ENCODE measurements around the gene TGFB1. TPM values are rescaled to one million over a fixed set of nuclear protein-coding genes. Genes with fewer than 3 reads are reported as not detected.

The TGFB1 gene
- total and polyA plus RNA-seq, 9 of the 15 experiments (the other 6 are each of a cell fraction or from before 2014, with no cell fraction given), result 0.24 to 159 (median 17.2) TPM

GRCh38 chr19:41367848-41368301 is 14.2 kb upstream of the TGFB1 start (continued):
- TF ChIP-seq ARID1B (IDR thresholded peaks at IDR 0.05) (peak; percentile 89), RAD21 (CRISPR knock-in tag; conservative IDR thresholded peaks at IDR 0.05 in 1 of 2, IDR thresholded peaks at IDR 0.05 in 1 of 2) (no peak), HDAC2 (IDR thresholded peaks at IDR 0.05) (peak; percentile 44; the same call in 1 of the 2 replicates), SETDB1 (IDR thresholded peaks at IDR 0.05; ENCODE audit: low read length) (no peak), ZNF121 (CRISPR knock-in tag; conservative IDR thresholded peaks at IDR 0.05) (peak; percentile 59), ARNT (IDR thresholded peaks at IDR 0.05) (peak; percentile 31 to 85; a peak in 3 of 4 replicates), SOX6 (IDR thresholded peaks at IDR 0.05) (peak; percentile 66; the same call in 1 of the 2 replicates), POLR2B (IDR thresholded peaks at IDR 0.05; ENCODE audit: low read depth, partially characterized antibody) (no peak), SRSF9 (IDR thresholded peaks at IDR 0.05; ENCODE audit: borderline replicate concordance, low read depth, low read length) (no peak), CEBPZ (IDR thresholded peaks at IDR 0.05; ENCODE audit: borderline replicate concordance, low read depth, low read length) (no peak), MAX (CRISPR knock-in tag; IDR thresholded peaks at IDR 0.05) (no peak), ZNF76 (CRISPR knock-in tag; IDR thresholded peaks at IDR 0.05; ENCODE audit: borderline replicate concordance) (no peak), PCBP1 (IDR thresholded peaks at IDR 0.05; ENCODE audit: low read depth, low read length, poor library complexity, severe bottlenecking) (no peak), KHSRP (IDR thresholded peaks at IDR 0.05) (no peak), JUN (IDR thresholded peaks at IDR 0.05; ENCODE audit: borderline replicate concordance, low read depth, low read length) (peak; percentile 82), JUN (CRISPR knock-in tag; IDR thresholded peaks at IDR 0.05; ENCODE audit: borderline replicate concordance) (no peak), NFRKB (IDR thresholded peaks at IDR 0.05; ENCODE audit: low read depth) (peak; percentile 52), CXXC5 (CRISPR knock-in tag; IDR thresholded peaks at IDR 0.05) (0 out of 2 replicates have a peak, but pooled peaks have one; percentile 34), ZNF277 (CRISPR knock-in tag; IDR thresholded peaks at IDR 0.05; ENCODE audit: borderline replicate concordance) (no peak), ELK3 (CRISPR knock-in tag; IDR thresholded peaks at IDR 0.05) (no peak), KDM4B (IDR thresholded peaks at IDR 0.05; ENCODE audit: borderline replicate concordance in 2 of 2, low read depth in 1 of 2) (no peak), HNRNPLL (IDR thresholded peaks at IDR 0.05; ENCODE audit: low read depth, low read length, poor library complexity, severe bottlenecking) (no peak), SPI1 (IDR thresholded peaks at IDR 0.05; ENCODE audit: borderline replicate concordance, low read depth, low read length) (peak; percentile 80), ZNF212 (CRISPR knock-in tag; IDR thresholded peaks at IDR 0.05) (no peak)
